Astrocyte of the spinal cord (primary cell): Measurements from ENCODE around the gene PROSER2.

Source experiments
- DNase-seq: peaks from one replicate; pipeline ENCODE4 v3.0.0; 2011; ENCODE audit warnings: low read depth, low spot score
- H3K4me3 ChIP-seq: 2 replicates; pipeline ENCODE4 v1.5.1; 2011; ENCODE audit warnings: low read depth, mild to moderate bottlenecking, low read length, moderate library complexity
- CTCF ChIP-seq: IDR thresholded peaks from 2 replicates; pipeline ENCODE4 v1.5.1; 2012; ENCODE audit warnings: low read depth, mild to moderate bottlenecking, low read length, inconsistent platforms
- in situ Hi-C: cut with HindIII; loops from 2 replicates; pipeline ENCODE4 v1.10.0; 2017; ENCODE audit warnings: low sequenced_read_pairs

The PROSER2 gene

GRCh38 chr10:11871466-11871865, 48.3 kb downstream of the PROSER2 start:
- H3K4me3 ChIP-seq, result no peak overlapping the region
- in situ Hi-C loops, result no loop called here
- peak; percentile 18 for DNase-seq
- TF ChIP-seq CTCF, result no peak

- in situ Hi-C loops, result no loop called here
- no peak for TF ChIP-seq CTCF
- H3K4me3 ChIP-seq, result no peak overlapping the region
- DNase-seq, result peak; percentile 7
These were observed 51.7 kb downstream of the PROSER2 start for GRCh38 chr10:11874568-11875493.

GRCh38 chr10:11875494-11876281, 52.5 kb downstream of the PROSER2 start:
- in situ Hi-C loops, result no loop called here
- no peak overlapping the region for H3K4me3 ChIP-seq
- peak; percentile 65 for DNase-seq
- TF ChIP-seq CTCF, result no peak

- DNase-seq, result no peak
- in situ Hi-C loops, result no loop called here
- TF ChIP-seq CTCF, result no peak
- H3K4me3 ChIP-seq, result no peak overlapping the region
These were observed 53.2 kb downstream of the PROSER2 start for GRCh38 chr10:11876324-11876723.

GRCh38 chr10:11876805-11877590, 53.8 kb downstream of the PROSER2 start:
- TF ChIP-seq CTCF, result no peak
- no peak overlapping the region for H3K4me3 ChIP-seq
- DNase-seq, result no peak
- in situ Hi-C loops, result no loop called here

- in situ Hi-C loops, result no loop called here
- no peak for TF ChIP-seq CTCF
- no peak overlapping the region for H3K4me3 ChIP-seq
- no peak for DNase-seq
These were observed 54.4 kb downstream of the PROSER2 start for GRCh38 chr10:11877591-11877905.
